ENCODE data around the gene CC2D1B. TPM values are rescaled to one million over a fixed set of nuclear protein-coding genes. Genes with fewer than 3 reads are reported as not detected.
A peak's percentile ranks its signal among the peaks of the same experiment; 100 is the strongest.

The CC2D1B gene
- total and polyA plus RNA-seq, 9 of the 15 experiments (the other 6 are each of a cell fraction or from before 2014, with no cell fraction given): 1.2 to 33.6 (median 25.5) TPM

DNA sequence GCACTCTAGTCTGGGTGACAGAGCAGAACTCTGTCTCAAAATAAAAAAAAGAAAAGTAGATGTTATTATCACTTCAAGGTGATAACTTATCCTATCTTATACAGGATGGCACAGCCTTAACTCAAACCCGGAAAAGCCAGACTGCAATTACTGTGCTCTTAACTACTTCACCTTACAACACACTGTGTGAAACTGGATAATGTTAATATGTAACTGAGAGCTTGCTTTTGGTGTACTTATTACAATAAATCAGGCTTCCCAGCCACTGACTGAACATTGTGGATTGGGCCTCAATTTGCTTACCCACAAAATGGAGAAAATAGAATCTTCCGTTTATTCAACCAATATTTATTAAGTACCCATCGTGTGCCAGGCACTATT is 36.8 kb upstream of the CC2D1B start (continued):
- TF ChIP-seq, protein P1, sequence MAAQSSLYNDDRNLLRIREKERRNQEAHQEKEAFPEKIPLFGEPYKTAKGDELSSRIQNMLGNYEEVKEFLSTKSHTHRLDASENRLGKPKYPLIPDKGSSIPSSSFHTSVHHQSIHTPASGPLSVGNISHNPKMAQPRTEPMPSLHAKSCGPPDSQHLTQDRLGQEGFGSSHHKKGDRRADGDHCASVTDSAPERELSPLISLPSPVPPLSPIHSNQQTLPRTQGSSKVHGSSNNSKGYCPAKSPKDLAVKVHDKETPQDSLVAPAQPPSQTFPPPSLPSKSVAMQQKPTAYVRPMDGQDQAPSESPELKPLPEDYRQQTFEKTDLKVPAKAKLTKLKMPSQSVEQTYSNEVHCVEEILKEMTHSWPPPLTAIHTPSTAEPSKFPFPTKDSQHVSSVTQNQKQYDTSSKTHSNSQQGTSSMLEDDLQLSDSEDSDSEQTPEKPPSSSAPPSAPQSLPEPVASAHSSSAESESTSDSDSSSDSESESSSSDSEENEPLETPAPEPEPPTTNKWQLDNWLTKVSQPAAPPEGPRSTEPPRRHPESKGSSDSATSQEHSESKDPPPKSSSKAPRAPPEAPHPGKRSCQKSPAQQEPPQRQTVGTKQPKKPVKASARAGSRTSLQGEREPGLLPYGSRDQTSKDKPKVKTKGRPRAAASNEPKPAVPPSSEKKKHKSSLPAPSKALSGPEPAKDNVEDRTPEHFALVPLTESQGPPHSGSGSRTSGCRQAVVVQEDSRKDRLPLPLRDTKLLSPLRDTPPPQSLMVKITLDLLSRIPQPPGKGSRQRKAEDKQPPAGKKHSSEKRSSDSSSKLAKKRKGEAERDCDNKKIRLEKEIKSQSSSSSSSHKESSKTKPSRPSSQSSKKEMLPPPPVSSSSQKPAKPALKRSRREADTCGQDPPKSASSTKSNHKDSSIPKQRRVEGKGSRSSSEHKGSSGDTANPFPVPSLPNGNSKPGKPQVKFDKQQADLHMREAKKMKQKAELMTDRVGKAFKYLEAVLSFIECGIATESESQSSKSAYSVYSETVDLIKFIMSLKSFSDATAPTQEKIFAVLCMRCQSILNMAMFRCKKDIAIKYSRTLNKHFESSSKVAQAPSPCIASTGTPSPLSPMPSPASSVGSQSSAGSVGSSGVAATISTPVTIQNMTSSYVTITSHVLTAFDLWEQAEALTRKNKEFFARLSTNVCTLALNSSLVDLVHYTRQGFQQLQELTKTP (IDR thresholded peaks at IDR 0.05; ENCODE audit: low read depth in 1 of 2, partially characterized antibody in 2 of 2): peak in 1 of 2 experiments; percentile 32
- TF ChIP-seq GABPB1 (CRISPR knock-in tag; IDR thresholded peaks at IDR 0.05): 0 out of 2 replicates have a peak, but pooled peaks have one; percentile 9
- TF ChIP-seq, protein P2, sequence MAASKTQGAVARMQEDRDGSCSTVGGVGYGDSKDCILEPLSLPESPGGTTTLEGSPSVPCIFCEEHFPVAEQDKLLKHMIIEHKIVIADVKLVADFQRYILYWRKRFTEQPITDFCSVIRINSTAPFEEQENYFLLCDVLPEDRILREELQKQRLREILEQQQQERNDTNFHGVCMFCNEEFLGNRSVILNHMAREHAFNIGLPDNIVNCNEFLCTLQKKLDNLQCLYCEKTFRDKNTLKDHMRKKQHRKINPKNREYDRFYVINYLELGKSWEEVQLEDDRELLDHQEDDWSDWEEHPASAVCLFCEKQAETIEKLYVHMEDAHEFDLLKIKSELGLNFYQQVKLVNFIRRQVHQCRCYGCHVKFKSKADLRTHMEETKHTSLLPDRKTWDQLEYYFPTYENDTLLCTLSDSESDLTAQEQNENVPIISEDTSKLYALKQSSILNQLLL (CRISPR knock-in tag; IDR thresholded peaks at IDR 0.05; ENCODE audit: borderline replicate concordance): no peak
- no peak for TF ChIP-seq HDAC1 (IDR thresholded peaks at IDR 0.05)
- no peak for TF ChIP-seq SMC3 (conservative IDR thresholded peaks at IDR 0.05; ENCODE audit: insufficient read depth, low read depth, low read length)
- no peak for TF ChIP-seq HNRNPK (IDR thresholded peaks at IDR 0.05; ENCODE audit: low read depth, low read length, poor library complexity, severe bottlenecking)
- peak; percentile 43 for TF ChIP-seq RBBP5 (IDR thresholded peaks at IDR 0.05; ENCODE audit: borderline replicate concordance, insufficient read depth, low read length, poor library complexity, severe bottlenecking)
